Fibroblast of villous mesenchyme (primary cell): ENCODE data around the gene DISP3. TPM values are rescaled to one million over a fixed set of nuclear protein-coding genes. Genes with fewer than 3 reads are reported as not detected.

ENCODE experiments used
- DNase-seq: peaks from one replicate; pipeline ENCODE4 v3.0.0-alpha.2; 2010; ENCODE audit warnings: low read depth
- H3K4me3 ChIP-seq: 2 replicates; pipeline ENCODE4 v1.5.1; 2011; ENCODE audit warnings: low read depth, mild to moderate bottlenecking, low read length
- CTCF ChIP-seq: IDR thresholded peaks from 2 replicates; pipeline ENCODE4 v1.5.1; 2012; ENCODE audit warnings: low read depth, mild to moderate bottlenecking, low read length; ENCODE audit not compliant: insufficient read depth
- total RNA-seq: library from RNA; depleted of rRNA; stranded (reverse); fragments of >200 nt; gene quantifications from 2 replicates; pipeline ENCODE4 v1.2.3, GENCODE V29; 2012

Gene DISP3
- total RNA-seq, 1 donor: not detected

- H3K4me3 ChIP-seq: no peak overlapping the region
- TF ChIP-seq CTCF: no peak
- DNase-seq: no peak
These were observed 39.2 kb downstream of the DISP3 start for GRCh38 chr1:11518016-11518701.

- no peak overlapping the region for H3K4me3 ChIP-seq
- no peak for TF ChIP-seq CTCF
- no peak for DNase-seq
These were observed 40.1 kb downstream of the DISP3 start for GRCh38 chr1:11518791-11519628.

GRCh38 chr1:11519629-11520031, 40.7 kb downstream of the DISP3 start:
- no peak overlapping the region for H3K4me3 ChIP-seq
- no peak for TF ChIP-seq CTCF
- DNase-seq: no peak

- DNase-seq: no peak
- TF ChIP-seq CTCF: no peak
- H3K4me3 ChIP-seq: no peak overlapping the region
These were observed 41.7 kb downstream of the DISP3 start for GRCh38 chr1:11520531-11521233.

- no peak overlapping the region for H3K4me3 ChIP-seq
- no peak for DNase-seq
- TF ChIP-seq CTCF: no peak
These were observed 42.8 kb downstream of the DISP3 start for GRCh38 chr1:11521582-11522399.
